ENCODE results near the gene SPOCK1. TPM values are rescaled to one million over a fixed set of nuclear protein-coding genes. Genes with fewer than 3 reads are reported as not detected.

The SPOCK1 gene
- total RNA-seq, 4 donors from 2014 or later = 8.6 to 34.8 (median 13.2) TPM

DNA sequence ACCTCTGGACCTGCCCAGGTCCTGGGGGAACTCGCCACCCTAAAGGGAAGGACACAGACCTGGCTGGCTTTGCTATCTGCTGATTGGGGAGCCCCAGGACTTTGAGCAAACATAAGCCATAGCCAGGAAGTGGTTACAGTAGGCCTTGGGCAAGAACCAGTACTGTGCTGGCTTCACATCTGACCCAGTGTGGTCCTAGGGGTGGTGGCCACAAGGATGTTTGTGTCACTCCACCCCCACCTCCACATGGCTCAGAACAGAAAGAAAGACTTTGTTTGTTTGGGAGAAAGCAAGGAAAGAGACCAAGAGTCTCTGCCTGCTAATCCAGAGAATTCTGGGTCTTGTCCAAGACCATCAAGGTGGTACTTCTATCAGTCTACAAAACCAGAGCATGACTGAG lies 334.2 kb downstream of the SPOCK1 start:
- Histone ChIP-seq H3K4me1 (no peaks in the 10 kb centered on the region), H3K27me3 (no peaks in the 10 kb centered on the region), H3K4me3 (no peak overlapping the region), H3K27ac (no peak overlapping the region), H3K9me3 (no peaks in the 10 kb centered on the region), H3K36me3 (no peaks in the 10 kb centered on the region)
- WGBS, 2 donors (ENCODE audit: low coverage in 1 of 2) = 64% methylated on average over 1 of the region's 1 CpG; no CpG with 5 or more reads in 1 of the 2 donors
- DNase-seq = no peak
- TF ChIP-seq EP300 (IDR thresholded peaks at IDR 0.05; ENCODE audit: low read depth) (no peak), POLR2A (IDR thresholded peaks at IDR 0.05) (no peak), POLR2AphosphoS5 (IDR thresholded peaks at IDR 0.05) (no peak)
- TF ChIP-seq, protein P1, sequence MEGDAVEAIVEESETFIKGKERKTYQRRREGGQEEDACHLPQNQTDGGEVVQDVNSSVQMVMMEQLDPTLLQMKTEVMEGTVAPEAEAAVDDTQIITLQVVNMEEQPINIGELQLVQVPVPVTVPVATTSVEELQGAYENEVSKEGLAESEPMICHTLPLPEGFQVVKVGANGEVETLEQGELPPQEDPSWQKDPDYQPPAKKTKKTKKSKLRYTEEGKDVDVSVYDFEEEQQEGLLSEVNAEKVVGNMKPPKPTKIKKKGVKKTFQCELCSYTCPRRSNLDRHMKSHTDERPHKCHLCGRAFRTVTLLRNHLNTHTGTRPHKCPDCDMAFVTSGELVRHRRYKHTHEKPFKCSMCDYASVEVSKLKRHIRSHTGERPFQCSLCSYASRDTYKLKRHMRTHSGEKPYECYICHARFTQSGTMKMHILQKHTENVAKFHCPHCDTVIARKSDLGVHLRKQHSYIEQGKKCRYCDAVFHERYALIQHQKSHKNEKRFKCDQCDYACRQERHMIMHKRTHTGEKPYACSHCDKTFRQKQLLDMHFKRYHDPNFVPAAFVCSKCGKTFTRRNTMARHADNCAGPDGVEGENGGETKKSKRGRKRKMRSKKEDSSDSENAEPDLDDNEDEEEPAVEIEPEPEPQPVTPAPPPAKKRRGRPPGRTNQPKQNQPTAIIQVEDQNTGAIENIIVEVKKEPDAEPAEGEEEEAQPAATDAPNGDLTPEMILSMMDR (IDR thresholded peaks at IDR 0.05) = no peak
- intact Hi-C loops (cut with DNase I; ENCODE audit: low total_unique reads) (no loop called here), in situ Hi-C loops (cut with MboI; ENCODE audit: low pct_ligation_motif_present in 1 of 4, low pct_unique_long_range_greater_than_20kb in 1 of 4, low sequenced_read_pairs in 3 of 4) (no loop called here)

DNA sequence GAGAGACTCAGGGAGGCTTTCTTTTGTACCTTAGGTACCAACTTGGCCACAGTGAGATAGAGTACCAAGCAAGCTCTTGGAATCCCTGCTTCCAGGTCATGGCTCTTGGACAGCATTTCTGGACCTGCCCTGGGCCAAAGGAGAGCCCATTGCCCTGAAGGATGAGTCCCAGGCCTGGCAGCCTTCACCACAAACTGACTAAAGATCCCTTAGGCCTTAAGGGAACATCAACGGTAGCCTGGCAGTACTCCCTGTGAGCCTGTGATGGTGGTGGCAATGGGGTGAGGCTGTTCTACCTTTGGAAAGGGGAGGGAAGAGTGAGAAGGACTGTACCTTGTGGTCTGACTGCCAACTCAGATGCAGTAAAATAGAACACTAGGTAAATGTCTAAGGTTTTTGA lies 334.6 kb downstream of the SPOCK1 start:
- H3K9me3 ChIP-seq = no peaks in the 10 kb centered on the region
- in situ Hi-C loops (cut with MboI; ENCODE audit: low pct_ligation_motif_present in 1 of 4, low pct_unique_long_range_greater_than_20kb in 1 of 4, low sequenced_read_pairs in 3 of 4) (no loop called here), intact Hi-C loops (cut with DNase I; ENCODE audit: low total_unique reads) (no loop called here)
- no peak overlapping the region for H3K4me3 ChIP-seq
- no peaks in the 10 kb centered on the region for H3K36me3 ChIP-seq
- WGBS, 2 donors (ENCODE audit: low coverage in 1 of 2) = 85% methylated on average over 1 of the region's 1 CpG; no CpG with 5 or more reads in 1 of the 2 donors
- TF ChIP-seq POLR2AphosphoS5 (IDR thresholded peaks at IDR 0.05) (no peak), EP300 (IDR thresholded peaks at IDR 0.05; ENCODE audit: low read depth) (no peak), POLR2A (IDR thresholded peaks at IDR 0.05) (no peak)
- TF ChIP-seq, protein P1 (IDR thresholded peaks at IDR 0.05) = no peak
- H3K27ac ChIP-seq = no peak overlapping the region
- no peaks in the 10 kb centered on the region for H3K27me3 ChIP-seq
- no peaks in the 10 kb centered on the region for H3K4me1 ChIP-seq
- no peak for DNase-seq

DNA sequence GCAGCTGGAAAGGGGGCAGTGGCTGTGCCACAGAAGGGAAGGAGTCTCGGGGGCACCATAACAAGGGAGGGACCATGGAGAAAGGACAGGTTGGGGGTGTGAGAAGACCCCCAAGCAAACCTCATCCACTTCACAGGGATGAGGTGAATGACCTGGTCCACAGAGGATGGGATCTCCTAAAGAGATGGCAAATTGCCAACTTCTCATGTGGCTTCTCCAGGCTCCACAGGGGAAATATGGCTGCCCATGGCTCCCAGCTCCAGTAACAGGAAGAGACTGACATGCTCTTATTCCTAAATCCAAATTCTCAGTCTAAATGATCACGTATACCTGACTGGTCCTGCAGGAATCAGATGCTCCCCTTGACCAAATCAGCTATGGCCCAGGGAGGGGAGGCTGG lies 340.4 kb downstream of the SPOCK1 start:
- H3K4me3 ChIP-seq = no peak overlapping the region
- TF ChIP-seq POLR2AphosphoS5 (IDR thresholded peaks at IDR 0.05) (no peak), EP300 (IDR thresholded peaks at IDR 0.05; ENCODE audit: low read depth) (no peak), POLR2A (IDR thresholded peaks at IDR 0.05) (no peak)
- TF ChIP-seq, protein P1 (IDR thresholded peaks at IDR 0.05) = no peak
- H3K27ac ChIP-seq = no peak overlapping the region
- H3K27me3 ChIP-seq = no peaks in the 10 kb centered on the region
- intact Hi-C loops (cut with DNase I; ENCODE audit: low total_unique reads) (no loop called here), in situ Hi-C loops (cut with MboI; ENCODE audit: low pct_ligation_motif_present in 1 of 4, low pct_unique_long_range_greater_than_20kb in 1 of 4, low sequenced_read_pairs in 3 of 4) (no loop called here)
- WGBS, 2 donors (ENCODE audit: low coverage in 1 of 2) = 85% methylated on average over 2 of the region's 2 CpGs; no CpG with 5 or more reads in 1 of the 2 donors
- no peaks in the 10 kb centered on the region for H3K9me3 ChIP-seq
- H3K36me3 ChIP-seq = no peaks in the 10 kb centered on the region
- no peak for DNase-seq
- no peaks in the 10 kb centered on the region for H3K4me1 ChIP-seq

DNA sequence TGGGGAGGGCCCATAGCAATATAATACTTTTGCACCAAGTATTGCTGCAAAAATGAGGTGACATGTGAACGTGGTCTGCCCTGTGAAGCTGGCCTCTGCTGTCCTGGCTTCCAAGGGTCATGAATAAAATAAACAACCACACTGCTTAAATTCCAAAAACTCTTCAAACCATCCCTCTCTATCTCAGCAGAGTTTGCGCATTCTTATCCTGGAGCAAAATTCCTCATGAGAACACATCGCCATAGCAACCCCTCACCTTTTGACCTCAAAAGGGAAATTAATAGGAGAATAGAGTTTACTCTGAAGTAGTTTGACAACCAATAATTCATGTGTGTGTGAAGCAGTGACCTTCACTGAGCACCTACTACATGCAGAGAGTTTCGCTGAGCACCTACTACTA lies 342.9 kb downstream of the SPOCK1 start:
- no peaks in the 10 kb centered on the region for H3K4me1 ChIP-seq
- in situ Hi-C loops (cut with MboI; ENCODE audit: low pct_ligation_motif_present in 1 of 4, low pct_unique_long_range_greater_than_20kb in 1 of 4, low sequenced_read_pairs in 3 of 4) = no loop called here
- intact Hi-C loops (cut with DNase I; ENCODE audit: low total_unique reads) = no loop called here
- no peaks in the 10 kb centered on the region for H3K9me3 ChIP-seq
- H3K4me3 ChIP-seq = no peak overlapping the region
- H3K27ac ChIP-seq = no peak overlapping the region
- H3K27me3 ChIP-seq = no peaks in the 10 kb centered on the region
- TF ChIP-seq POLR2A (IDR thresholded peaks at IDR 0.05) = no peak
- no peak for TF ChIP-seq POLR2AphosphoS5 (IDR thresholded peaks at IDR 0.05)
- no peak for TF ChIP-seq EP300 (IDR thresholded peaks at IDR 0.05; ENCODE audit: low read depth)
- TF ChIP-seq, protein P1 (IDR thresholded peaks at IDR 0.05) = no peak
- H3K36me3 ChIP-seq = no peaks in the 10 kb centered on the region
- 69 to 77% methylated on average over 2 to 4 of the region's 4 CpGs for WGBS, 2 donors (ENCODE audit: low coverage in 1 of 2)
- DNase-seq = no peak

All from transverse colon (tissue), 4 donors.